Activated naive CD8-positive, alpha-beta T cell treated with anti-CD3 and anti-CD28 coated beads, Interleukin-2, amount 50 U/mL, for 24 hours (primary cell): ENCODE results near the gene ACAP2.
"Not testable (repeated sequence)": the region's sequence is repeated elsewhere in the genome, so short reads cannot be mapped to it uniquely, and the experiment has no call there.

ENCODE experiments used
- ATAC-seq: fragments of 150-1000 bp; cut with Tn5 transposase; one replicate; pipeline ENCODE4 v1.10.0; 2021
- DNase-seq: peaks from one replicate; pipeline ENCODE4 v3.0.0; 2021
- H3K27ac Mint-ChIP-seq: one replicate; pipeline ENCODE4 v1.8.0; 2021; ENCODE audit warnings: mild to moderate bottlenecking, mixed read lengths
- H3K27me3 Mint-ChIP-seq: one replicate; pipeline ENCODE4 v1.8.0; 2021; ENCODE audit warnings: mixed read lengths
- H3K36me3 Mint-ChIP-seq: one replicate; pipeline ENCODE4 v1.8.0; 2021; ENCODE audit warnings: low read depth, mixed read lengths
- H3K4me1 Mint-ChIP-seq: one replicate; pipeline ENCODE4 v1.8.0; 2021; ENCODE audit warnings: mixed read lengths
- H3K4me3 Mint-ChIP-seq: one replicate; pipeline ENCODE4 v1.8.0; 2021; ENCODE audit warnings: mild to moderate bottlenecking, moderate library complexity, mixed read lengths
- H3K9me3 Mint-ChIP-seq: one replicate; pipeline ENCODE4 v1.8.0; 2021; ENCODE audit warnings: mixed read lengths

Gene ACAP2

DNA sequence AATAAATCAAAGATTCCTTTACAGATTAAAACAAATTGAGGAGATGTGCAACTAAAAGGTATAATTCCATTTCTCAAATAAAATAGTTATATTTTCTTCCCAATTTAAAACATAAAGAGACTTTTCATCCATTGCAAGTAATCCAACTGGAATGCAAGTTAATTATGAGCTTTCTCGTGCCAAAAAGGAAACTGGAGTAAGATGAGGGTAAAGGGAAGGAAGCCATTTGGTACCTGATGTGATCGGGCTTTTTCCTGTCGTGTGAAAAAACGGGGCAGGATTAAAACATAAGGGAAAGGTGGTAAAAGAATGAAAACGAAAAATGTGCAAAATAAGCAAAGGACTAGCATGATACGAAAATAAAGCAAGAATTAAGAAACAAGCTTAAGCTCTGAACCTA, 130.1 kb downstream of the ACAP2 start:
- Mint-ChIP-seq H3K27ac (no peak overlapping the region), H3K9me3 (no peaks in the 10 kb centered on the region), H3K27me3 (no peaks in the 10 kb centered on the region), H3K4me3 (no peak overlapping the region), H3K4me1 (peaks cover 2% of the 10 kb centered on the region), H3K36me3 (peaks cover 3% of the 10 kb centered on the region)
- DNase-seq, result no peak
- ATAC-seq, result no peak

DNA sequence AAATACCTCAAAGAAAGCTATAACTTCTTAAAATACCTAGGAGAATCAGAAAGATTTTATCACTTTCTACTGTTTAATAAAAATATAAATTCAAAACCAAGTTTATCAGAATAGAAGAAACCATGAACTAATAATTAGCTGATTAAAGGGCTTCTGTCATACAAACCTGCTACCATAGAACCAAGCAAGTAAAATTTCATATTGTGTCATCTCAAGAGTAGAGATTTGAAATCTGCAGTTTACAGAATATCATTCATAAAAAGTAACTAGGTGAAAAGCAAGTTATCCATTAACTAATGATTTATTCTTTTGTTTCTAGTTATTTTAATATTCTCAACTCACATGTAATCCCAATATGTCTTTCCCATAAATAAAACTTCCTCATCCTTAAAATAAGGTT, 135.1 kb downstream of the ACAP2 start:
- DNase-seq, result no peak
- no peak for ATAC-seq
- Mint-ChIP-seq H3K4me1 (no peaks in the 10 kb centered on the region), H3K27me3 (no peaks in the 10 kb centered on the region), H3K9me3 (no peaks in the 10 kb centered on the region), H3K4me3 (no peak overlapping the region), H3K36me3 (peaks cover 3% of the 10 kb centered on the region), H3K27ac (no peak overlapping the region)

DNA sequence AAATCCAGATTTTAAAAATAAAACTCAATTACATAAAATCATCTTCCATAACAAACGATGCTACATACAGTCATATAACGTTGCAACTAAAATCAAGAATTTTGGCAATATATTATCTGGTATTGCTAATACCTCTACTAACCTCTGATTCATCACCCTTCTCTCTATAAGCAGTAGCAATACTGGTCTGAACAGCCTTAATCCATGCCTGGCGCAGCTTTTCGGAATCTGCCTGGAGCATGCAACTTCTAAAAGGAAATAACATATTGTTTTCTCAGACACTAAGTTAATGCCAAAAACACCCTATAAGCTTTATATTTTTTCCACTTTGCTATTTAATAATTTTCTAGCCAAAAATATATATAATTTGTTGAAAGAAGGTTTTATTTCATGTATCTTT, 136.5 kb downstream of the ACAP2 start:
- ATAC-seq (no peak), DNase-seq (no peak)
- Mint-ChIP-seq H3K27me3 (no peaks in the 10 kb centered on the region), H3K27ac (no peak overlapping the region), H3K4me1 (no peaks in the 10 kb centered on the region), H3K36me3 (peaks cover 5% of the 10 kb centered on the region), H3K4me3 (no peak overlapping the region), H3K9me3 (no peaks in the 10 kb centered on the region)

DNA sequence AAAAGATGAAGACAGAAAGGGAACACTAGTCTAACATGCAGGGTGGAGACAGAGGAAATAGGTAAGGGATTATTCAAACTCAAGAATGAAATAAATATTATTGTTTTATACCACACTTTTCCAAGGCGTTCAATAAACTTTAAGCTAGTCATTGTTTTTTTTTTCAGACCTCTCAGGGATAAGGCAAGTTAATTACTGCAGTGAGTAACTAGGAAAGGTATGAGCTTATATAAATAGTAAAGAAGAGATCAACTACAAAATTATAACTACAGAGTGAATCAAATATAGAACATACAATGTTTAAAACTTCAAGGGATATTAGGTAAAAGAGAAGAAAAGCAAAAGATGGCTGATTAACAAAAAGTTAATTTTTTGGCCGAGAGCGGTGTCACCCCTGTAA, 140.4 kb downstream of the ACAP2 start:
- Mint-ChIP-seq H3K4me3 (no peak overlapping the region), H3K9me3 (no peaks in the 10 kb centered on the region), H3K4me1 (no peaks in the 10 kb centered on the region), H3K27me3 (no peaks in the 10 kb centered on the region), H3K27ac (no peak overlapping the region), H3K36me3 (peaks cover 18% of the 10 kb centered on the region)
- ATAC-seq (no peak), DNase-seq (no peak)

DNA sequence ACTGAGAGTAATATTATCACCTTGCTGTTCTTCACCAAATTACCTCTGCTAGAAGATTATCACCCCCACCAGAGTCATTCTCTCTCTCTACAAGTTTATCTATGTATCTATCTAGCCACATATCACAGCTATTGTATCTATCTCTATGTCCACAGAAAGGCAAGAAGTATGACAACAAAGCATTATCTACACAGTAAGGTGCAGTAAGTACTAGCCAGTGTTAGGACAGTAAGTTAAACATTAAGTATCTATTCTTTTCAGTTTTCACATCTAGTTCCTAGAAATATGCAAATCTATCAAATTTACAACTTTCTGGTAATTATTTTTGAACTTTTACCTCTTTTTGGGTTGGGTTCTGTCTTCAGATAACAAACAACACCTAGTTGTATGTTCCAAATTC, 145.4 kb downstream of the ACAP2 start:
- H3K9me3 Mint-ChIP-seq, result no peaks in the 10 kb centered on the region
- ATAC-seq (no peak), DNase-seq (no peak)
- no peak overlapping the region for H3K4me3 Mint-ChIP-seq
- H3K36me3 Mint-ChIP-seq, result peaks cover 27% of the 10 kb centered on the region
- no peak overlapping the region for H3K27ac Mint-ChIP-seq
- no peaks in the 10 kb centered on the region for H3K27me3 Mint-ChIP-seq
- H3K4me1 Mint-ChIP-seq, result no peaks in the 10 kb centered on the region

DNA sequence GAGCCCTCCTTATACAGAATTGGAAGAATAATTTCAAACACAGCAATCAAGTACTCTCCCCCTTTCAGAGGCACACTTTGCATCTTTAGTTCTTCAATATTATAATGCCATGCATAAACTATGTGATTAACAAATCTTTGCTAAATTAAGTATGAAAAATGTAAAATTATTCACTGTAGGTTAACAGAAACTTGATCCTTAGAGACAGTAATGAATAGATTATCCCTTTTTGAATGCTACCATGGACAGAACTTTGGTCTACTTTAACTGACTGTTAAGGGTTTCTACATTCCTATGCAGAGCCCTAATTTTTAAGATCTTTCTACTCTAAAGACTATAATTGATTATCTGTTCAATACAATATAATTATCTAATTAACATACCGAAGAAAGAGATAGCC, 146.2 kb downstream of the ACAP2 start:
- peaks cover 27% of the 10 kb centered on the region for H3K36me3 Mint-ChIP-seq
- no peak overlapping the region for H3K27ac Mint-ChIP-seq
- ATAC-seq, result no peak
- H3K4me1 Mint-ChIP-seq, result no peaks in the 10 kb centered on the region
- no peak overlapping the region for H3K4me3 Mint-ChIP-seq
- H3K9me3 Mint-ChIP-seq, result no peaks in the 10 kb centered on the region
- no peaks in the 10 kb centered on the region for H3K27me3 Mint-ChIP-seq
- no peak for DNase-seq

DNA sequence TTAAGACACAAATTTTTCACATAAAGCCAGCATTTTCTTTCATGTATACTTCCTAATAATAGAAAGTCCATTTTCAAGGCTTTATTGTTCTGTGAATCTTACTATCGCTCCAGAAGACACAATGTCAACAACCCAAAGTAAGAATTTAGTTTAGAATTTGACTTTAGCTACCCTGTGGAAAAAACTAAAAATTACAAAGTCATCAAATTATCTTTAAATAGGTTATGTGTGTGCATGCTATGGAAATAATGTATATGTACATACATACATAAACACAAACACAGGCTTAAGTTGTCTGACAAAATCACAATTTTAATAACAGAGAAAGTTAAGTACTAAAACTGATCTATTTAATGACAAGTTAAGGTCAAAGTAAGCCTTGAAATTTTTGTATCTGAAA, 151.7 kb downstream of the ACAP2 start:
- ATAC-seq, result no peak

DNA sequence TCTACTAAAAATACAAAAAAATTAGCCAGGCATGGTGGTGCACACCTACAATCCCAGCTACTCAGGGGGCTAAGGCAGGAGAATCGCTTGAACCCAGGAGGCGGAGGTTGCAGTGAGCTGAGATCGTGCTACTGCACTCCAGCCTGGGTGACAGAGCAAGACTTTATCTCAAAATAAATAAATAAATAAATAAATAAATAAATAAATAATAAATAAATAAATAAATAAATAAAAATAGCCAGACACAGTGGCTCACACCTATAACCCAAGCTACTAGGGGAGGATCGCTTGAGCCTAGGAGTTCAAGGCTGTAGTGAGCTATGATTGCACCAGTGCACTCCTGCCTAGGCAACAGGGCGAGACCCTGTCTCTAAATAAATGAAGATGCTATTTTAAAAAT, 152.2 kb downstream of the ACAP2 start:
- not testable (repeated sequence) for H3K27ac Mint-ChIP-seq, H3K4me1 Mint-ChIP-seq, ATAC-seq, H3K9me3 Mint-ChIP-seq, DNase-seq, H3K27me3 Mint-ChIP-seq, H3K4me3 Mint-ChIP-seq
- peaks cover 18% of the 10 kb centered on the region for H3K36me3 Mint-ChIP-seq

More for the DNA sequence above, 151.7 kb downstream of the ACAP2 start:
- H3K27me3 Mint-ChIP-seq, result no peaks in the 10 kb centered on the region
- no peaks in the 10 kb centered on the region for H3K9me3 Mint-ChIP-seq
- H3K27ac Mint-ChIP-seq, result no peak overlapping the region
- no peaks in the 10 kb centered on the region for H3K4me1 Mint-ChIP-seq
- H3K36me3 Mint-ChIP-seq, result peaks cover 18% of the 10 kb centered on the region
- no peak overlapping the region for H3K4me3 Mint-ChIP-seq
- no peak for DNase-seq

DNA sequence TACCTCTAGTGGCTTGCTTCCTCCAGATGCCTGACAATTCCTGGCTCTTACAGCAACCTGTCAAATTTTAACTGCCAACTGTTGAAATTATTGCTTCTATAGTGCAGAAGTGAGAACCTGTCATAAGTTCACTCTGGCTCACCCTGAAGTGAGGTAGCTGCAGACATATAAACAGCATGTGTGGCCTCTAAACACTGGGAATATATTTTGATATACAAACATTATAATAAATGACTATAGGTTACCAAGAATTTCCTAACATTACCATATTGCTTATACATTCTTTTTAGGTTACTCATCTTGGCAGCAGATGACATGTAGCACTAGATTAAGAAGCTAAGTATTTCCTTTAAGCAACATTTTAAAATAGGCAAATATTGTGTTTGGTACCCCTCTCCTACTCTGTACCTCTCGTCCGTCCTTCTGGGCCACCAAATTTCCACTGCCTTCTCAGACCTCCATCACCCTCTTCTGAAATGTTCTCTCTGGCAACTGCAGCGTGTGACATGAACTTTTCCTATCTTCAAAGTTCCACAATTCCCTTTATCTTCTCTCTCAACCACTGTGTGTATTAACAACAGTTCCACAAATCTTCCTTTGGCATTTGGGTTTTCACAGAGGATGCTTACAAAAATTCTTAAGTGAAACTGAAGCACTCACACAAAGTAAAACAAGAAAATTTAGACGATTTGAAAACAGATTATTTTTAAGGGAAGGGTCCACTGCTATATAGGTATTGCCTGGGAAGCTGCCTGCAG, 156.5 kb downstream of the ACAP2 start:
- H3K27me3 Mint-ChIP-seq, result no peaks in the 10 kb centered on the region
- peaks cover 12% of the 10 kb centered on the region for H3K36me3 Mint-ChIP-seq
- no peak overlapping the region for H3K4me3 Mint-ChIP-seq
- H3K9me3 Mint-ChIP-seq, result no peaks in the 10 kb centered on the region
- peaks cover 11% of the 10 kb centered on the region for H3K4me1 Mint-ChIP-seq
- H3K27ac Mint-ChIP-seq, result no peak overlapping the region
- DNase-seq (no peak), ATAC-seq (no peak)

DNA sequence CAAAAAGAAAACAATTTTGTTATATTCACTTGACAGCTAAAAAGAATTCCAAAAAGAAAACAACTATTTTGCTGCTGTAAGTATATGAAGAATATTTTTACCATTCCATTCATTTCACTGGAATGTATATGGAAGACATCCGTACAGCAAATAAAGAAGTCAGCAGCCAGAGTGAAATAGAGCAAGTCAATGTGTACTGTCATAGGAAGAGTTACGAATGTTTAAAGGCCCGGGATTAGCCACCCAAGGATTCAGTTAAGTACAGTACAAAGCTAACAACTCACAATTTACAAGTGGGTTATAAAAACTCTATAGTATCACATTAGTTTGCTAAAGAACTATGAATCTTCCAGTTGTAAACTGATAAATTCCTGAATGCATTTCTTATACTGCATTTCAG, 157.4 kb downstream of the ACAP2 start:
- no peaks in the 10 kb centered on the region for H3K9me3 Mint-ChIP-seq
- DNase-seq (no peak), ATAC-seq (no peak)
- peaks cover 14% of the 10 kb centered on the region for H3K36me3 Mint-ChIP-seq
- no peaks in the 10 kb centered on the region for H3K27me3 Mint-ChIP-seq
- H3K27ac Mint-ChIP-seq, result no peak overlapping the region
- H3K4me1 Mint-ChIP-seq, result peaks cover 11% of the 10 kb centered on the region
- no peak overlapping the region for H3K4me3 Mint-ChIP-seq

DNA sequence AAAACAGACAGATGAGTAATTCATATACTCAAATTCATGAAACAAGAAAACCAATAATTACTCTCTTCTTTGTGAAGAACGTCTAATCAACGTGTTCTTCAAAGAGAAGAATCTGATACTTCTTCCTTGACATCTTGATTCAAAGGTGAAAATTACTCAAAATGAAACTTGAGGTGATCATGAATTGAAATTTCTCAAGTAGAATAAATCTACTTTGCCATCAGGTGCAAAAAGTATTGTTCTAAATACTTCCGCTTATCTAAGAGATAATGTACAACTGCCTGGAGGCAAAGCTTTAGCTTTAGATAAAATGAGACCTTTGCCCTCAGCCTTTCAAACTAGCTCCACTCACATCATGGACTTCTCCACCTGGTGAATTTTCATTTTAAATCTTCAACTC, 158.0 kb downstream of the ACAP2 start:
- Mint-ChIP-seq H3K4me1 (peaks cover 11% of the 10 kb centered on the region), H3K36me3 (peaks cover 14% of the 10 kb centered on the region)
- ATAC-seq, result no peak

DNA sequence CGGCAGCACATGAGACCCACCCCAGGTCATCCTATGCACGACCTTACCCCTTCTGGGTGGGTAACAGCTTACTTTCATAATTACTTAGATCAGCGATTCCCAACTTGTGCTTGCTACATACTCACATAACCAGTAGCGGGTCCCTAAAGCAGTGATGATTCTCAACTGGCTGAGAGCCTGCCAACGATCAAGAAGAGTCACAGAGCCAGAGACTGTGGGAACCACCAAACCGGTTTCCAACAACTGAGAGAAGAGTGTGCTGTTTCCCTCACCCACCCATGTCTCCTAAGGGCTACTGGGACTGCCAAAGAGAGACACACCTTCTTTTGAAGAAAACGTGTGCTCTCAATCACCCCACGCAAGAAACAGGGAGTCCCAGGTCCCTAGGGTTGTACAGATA, 159.9 kb downstream of the ACAP2 start:
- DNase-seq (no peak), ATAC-seq (no peak)
- Mint-ChIP-seq H3K4me1 (peaks cover 11% of the 10 kb centered on the region), H3K36me3 (peaks cover 15% of the 10 kb centered on the region), H3K27me3 (no peaks in the 10 kb centered on the region), H3K9me3 (no peaks in the 10 kb centered on the region), H3K4me3 (no peak overlapping the region), H3K27ac (no peak overlapping the region)

More for the DNA sequence above, 158.0 kb downstream of the ACAP2 start:
- no peak overlapping the region for H3K4me3 Mint-ChIP-seq
- DNase-seq, result no peak
- H3K27me3 Mint-ChIP-seq, result no peaks in the 10 kb centered on the region
- H3K27ac Mint-ChIP-seq, result no peak overlapping the region
- no peaks in the 10 kb centered on the region for H3K9me3 Mint-ChIP-seq

DNA sequence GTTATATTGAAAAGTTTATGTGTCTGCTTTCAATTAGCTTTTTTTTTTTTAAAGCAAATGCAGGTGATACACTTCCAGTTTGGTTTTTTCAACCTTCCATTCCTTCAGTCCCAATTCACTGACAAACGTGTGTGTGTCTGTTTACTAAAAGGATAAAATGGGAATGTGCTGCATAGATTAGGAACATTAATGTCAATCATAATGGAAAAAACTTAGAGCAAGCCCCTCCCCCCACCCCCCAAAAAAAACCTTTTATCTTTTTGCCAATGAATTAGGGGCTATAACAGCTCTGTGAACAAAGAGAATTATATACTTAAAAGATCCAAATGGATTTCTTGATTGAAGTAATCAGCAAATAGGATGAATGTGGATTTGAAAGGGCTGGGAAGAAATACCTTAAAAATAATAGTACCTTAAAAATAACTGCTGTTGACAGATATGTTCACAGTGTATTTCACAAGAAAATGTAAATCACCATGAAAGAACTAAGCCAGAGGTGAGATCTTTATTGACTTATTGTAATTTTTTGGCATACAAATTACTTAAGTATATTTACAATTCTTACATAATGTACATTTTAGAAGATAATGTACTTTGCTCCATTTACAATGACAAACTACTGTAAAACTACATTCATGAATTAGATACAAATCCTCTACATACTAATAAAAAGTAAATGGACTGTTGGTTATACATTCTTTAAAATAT, 168.4 kb downstream of the ACAP2 start:
- ATAC-seq (no peak), DNase-seq (no peak)
- Mint-ChIP-seq H3K27me3 (no peaks in the 10 kb centered on the region), H3K4me3 (no peak overlapping the region), H3K27ac (no peak overlapping the region), H3K9me3 (no peaks in the 10 kb centered on the region), H3K4me1 (peaks cover 14% of the 10 kb centered on the region), H3K36me3 (peaks cover 4% of the 10 kb centered on the region)

DNA sequence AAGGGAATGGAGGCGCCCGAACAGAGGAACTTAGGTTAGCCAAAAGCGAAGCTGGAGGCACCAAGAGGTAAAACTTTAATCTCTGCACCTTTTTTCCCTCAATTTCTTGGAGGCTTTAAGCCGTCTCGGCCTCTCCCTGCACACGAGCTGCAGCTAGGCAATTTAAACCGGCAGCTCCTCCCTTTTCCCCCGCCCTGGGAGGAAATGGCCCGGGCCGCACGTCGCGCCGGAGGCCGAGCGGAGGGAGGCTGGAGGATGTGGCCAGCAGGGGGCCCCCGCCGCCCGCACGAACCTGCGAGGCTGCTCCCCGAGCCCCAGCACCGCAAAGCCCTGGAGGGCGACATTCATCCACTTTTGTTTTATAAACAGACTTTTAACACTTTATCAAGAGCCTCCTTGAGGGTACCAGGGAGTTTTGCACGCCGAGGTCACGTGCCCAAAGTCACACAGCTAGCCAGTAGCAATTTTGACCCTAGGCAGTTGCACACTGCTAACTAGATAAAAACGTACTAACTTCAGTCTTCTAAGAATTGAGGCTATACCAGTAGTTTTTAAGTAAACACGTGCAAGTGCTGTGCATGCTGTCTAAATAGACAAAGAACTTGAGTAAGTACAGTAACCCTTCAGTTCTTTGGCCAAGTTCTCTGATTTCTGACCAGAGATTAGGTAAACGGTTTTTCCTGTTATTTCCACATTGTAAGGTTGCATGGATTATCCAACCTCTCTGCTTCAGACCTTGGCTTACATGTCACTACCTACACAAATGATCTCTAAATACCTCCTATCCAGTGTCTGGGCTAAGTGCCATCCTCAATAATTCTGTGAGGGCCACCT, 171.2 kb downstream of the ACAP2 start:
- Mint-ChIP-seq H3K4me3 (peak overlapping the region; percentile 82), H3K36me3 (peaks cover 5% of the 10 kb centered on the region), H3K27me3 (no peaks in the 10 kb centered on the region), H3K27ac (peak overlapping the region; percentile 77), H3K9me3 (no peaks in the 10 kb centered on the region), H3K4me1 (peaks cover 25% of the 10 kb centered on the region)
- peak; percentile 94 for DNase-seq
- ATAC-seq, result peak; percentile 81
